K562 (cell line): ENCODE data around the gene INPP5K.

Source experiments
- EZH2 ChIP-seq: IDR thresholded peaks from 2 replicates; pipeline ENCODE4 v1.6.1; 2012; ENCODE audit warnings: low read depth, mild to moderate bottlenecking, inconsistent platforms, low read length, borderline replicate concordance
- KHSRP ChIP-seq: fragments of 450-650 bp; IDR thresholded peaks from 2 replicates; pipeline ENCODE4 v1.6.1; 2017
- PPARD ChIP-seq: fragments of 250-450 bp; sonication (Bioruptor Pico); IDR thresholded peaks from 2 replicates; pipeline ENCODE4 v1.8.0; 2022; ENCODE audit warnings: inconsistent platforms, mild to moderate bottlenecking, moderate library complexity

DNA sequence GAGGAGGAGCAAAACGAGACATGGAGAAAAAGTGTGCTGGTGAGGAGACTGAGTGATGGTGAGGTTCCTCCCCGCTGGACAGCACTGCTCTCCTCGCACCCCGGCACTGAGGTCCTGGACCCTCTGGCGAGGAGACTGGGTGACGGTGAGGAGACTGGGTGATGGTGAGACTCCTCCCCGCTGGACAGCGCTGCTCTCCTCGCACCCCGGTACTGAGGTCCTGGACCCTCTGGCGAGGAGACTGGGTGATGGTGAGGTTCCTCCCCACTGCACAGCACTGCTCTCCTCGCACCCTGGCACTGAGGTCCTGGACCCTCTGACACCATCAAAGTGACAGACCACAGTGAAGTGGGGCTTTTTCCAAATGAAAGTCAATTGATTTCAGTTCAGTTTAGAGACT lies 35.3 kb upstream of the INPP5K start:
- TF ChIP-seq PPARD (CRISPR knock-in tag) (no peak), EZH2 (no peak), KHSRP (no peak)
